CD14-positive monocyte (primary cell): ENCODE measurements around the gene SAMSN1. TPM values are rescaled to one million over a fixed set of nuclear protein-coding genes. Genes with fewer than 3 reads are reported as not detected.

Experiments used
- DNase-seq, 3 donors: peaks; one replicate each; pipeline ENCODE4 v3.0.0-alpha.2; 2011 to 2022
- H2AFZ ChIP-seq: 2 replicates; pipeline ENCODE4 v1.6.0; 2012; ENCODE audit warnings: mild to moderate bottlenecking, low read depth, low read length, inconsistent platforms; ENCODE audit not compliant: insufficient read depth, poor library complexity, severe bottlenecking
- H3K27ac ChIP-seq, 2 donors: 1 replicate in 1 of 2; 2 replicates in 1 of 2; pipeline ENCODE4 v1.5.1; 2012 to 2013; ENCODE audit warnings: low read length in 2 of 2, control low read depth in 1 of 2, inconsistent platforms in 1 of 2, low read depth in 1 of 2, mild to moderate bottlenecking in 1 of 2
- H3K27me3 ChIP-seq, 2 donors: one replicate each; pipeline versions ENCODE4 v1.6.0 to v1.6.1; 2011 to 2013; ENCODE audit warnings: low read length in 2 of 2; ENCODE audit not compliant: control insufficient read depth in 2 of 2, insufficient read depth in 2 of 2
- H3K36me3 ChIP-seq, 2 donors: replicated peaks in 1 of 2; 1 replicate in 1 of 2; 2 replicates in 1 of 2; pipeline versions ENCODE4 v1.5.1 to v1.6.1; 2012 to 2013; ENCODE audit warnings: low read length in 2 of 2, control low read depth in 1 of 2, inconsistent platforms in 1 of 2, mild to moderate bottlenecking in 1 of 2; ENCODE audit not compliant: insufficient read depth in 2 of 2, control insufficient read depth in 1 of 2
- H3K4me1 ChIP-seq, 2 donors: 1 replicate in 1 of 2; 2 replicates in 1 of 2; pipeline versions ENCODE4 v1.5.1 to v1.6.1; 2012 to 2013; ENCODE audit warnings: low read length in 2 of 2, control low read depth in 1 of 2, inconsistent platforms in 1 of 2, mild to moderate bottlenecking in 1 of 2, moderate library complexity in 1 of 2; ENCODE audit not compliant: insufficient read depth in 2 of 2, control insufficient read depth in 1 of 2
- H3K4me2 ChIP-seq: replicated peaks from 2 replicates; pipeline ENCODE3; 2012; ENCODE audit warnings: low read length, moderate library complexity, mild to moderate bottlenecking; ENCODE audit not compliant: poor library complexity, severe bottlenecking; ENCODE audit errors: extremely low read depth
- H3K4me3 ChIP-seq, 3 experiments: fragments of 200-600 bp in 1 of 3; sonication (generic) in 1 of 3; replicated peaks in 1 of 3; 1 replicate in 2 of 3; 2 replicates in 1 of 3; pipeline ENCODE4 v1.5.1; 2011 to 2013; ENCODE audit warnings: low read length in 3 of 3, mild to moderate bottlenecking in 3 of 3, control low read depth in 2 of 3, low read depth in 2 of 3, inconsistent platforms in 1 of 3, moderate library complexity in 1 of 3
- H3K79me2 ChIP-seq: 2 replicates; pipeline ENCODE4 v1.6.0; 2012; ENCODE audit warnings: mild to moderate bottlenecking, control low read depth, inconsistent platforms, low read length, moderate library complexity; ENCODE audit not compliant: insufficient read depth
- H3K9ac ChIP-seq: 2 replicates; pipeline ENCODE4 v1.6.0; 2017; ENCODE audit warnings: low read length, mild to moderate bottlenecking; ENCODE audit not compliant: insufficient read depth, poor library complexity, severe bottlenecking
- H3K9me3 ChIP-seq, 2 donors: replicated peaks in 1 of 2; 1 replicate in 1 of 2; 2 replicates in 1 of 2; pipeline versions ENCODE4 v1.5.1 to v1.6.1; 2012 to 2013; ENCODE audit warnings: low read length in 2 of 2, control low read depth in 1 of 2; ENCODE audit not compliant: control insufficient read depth in 1 of 2, insufficient read depth in 1 of 2
- H4K20me1 ChIP-seq: 2 replicates; pipeline ENCODE4 v1.6.0; 2012; ENCODE audit warnings: mild to moderate bottlenecking, low read length, control low read depth, moderate library complexity; ENCODE audit not compliant: insufficient read depth
- H3K27ac Mint-ChIP-seq, 7 donors: one replicate each; pipeline ENCODE4 v1.8.0; 2020; ENCODE audit warnings: mild to moderate bottlenecking in 7 of 7, mixed read lengths in 7 of 7, moderate library complexity in 6 of 7, inconsistent platforms in 2 of 7
- H3K27me3 Mint-ChIP-seq, 3 donors: one replicate each; pipeline ENCODE4 v1.8.0; 2021 to 2022; ENCODE audit warnings: low read depth in 3 of 3, mild to moderate bottlenecking in 3 of 3, mixed read lengths in 3 of 3, moderate library complexity in 3 of 3, inconsistent platforms in 1 of 3
- H3K36me3 Mint-ChIP-seq, 2 donors: one replicate each; pipeline ENCODE4 v1.8.0; 2020; ENCODE audit warnings: mixed read lengths in 2 of 2, inconsistent platforms in 1 of 2, mild to moderate bottlenecking in 1 of 2
- H3K4me1 Mint-ChIP-seq: one replicate; pipeline ENCODE4 v1.8.0; 2020; ENCODE audit warnings: mild to moderate bottlenecking, mixed read lengths
- H3K4me3 Mint-ChIP-seq, 2 donors: one replicate each; pipeline ENCODE4 v1.8.0; 2020; ENCODE audit warnings: mild to moderate bottlenecking in 2 of 2, mixed read lengths in 2 of 2, moderate library complexity in 1 of 2
- H3K9me3 Mint-ChIP-seq, 7 donors: one replicate each; pipeline ENCODE4 v1.8.0; 2020 to 2022; ENCODE audit warnings: mixed read lengths in 7 of 7, mild to moderate bottlenecking in 6 of 7, moderate library complexity in 6 of 7, inconsistent platforms in 2 of 7
- CTCF ChIP-seq: fragments of 200-600 bp; IDR thresholded peaks from one replicate; pipeline ENCODE4 v1.8.0; 2022; ENCODE audit warnings: antibody characterized with exemption, mild to moderate bottlenecking
- WGBS: methylation state at CpG from one replicate; pipeline ENCODE4 v1.1.5; 2013; ENCODE audit warnings: missing lambda C conversion rate; ENCODE audit not compliant: insufficient coverage; 5-methylcytosine and 5-hydroxymethylcytosine counted together
- intact Hi-C, 2 donors: fragments of 100-400 bp; cut with micrococcal nuclease; formaldehyde crosslinking; loops; one replicate each; pipeline versions ENCODE4 v1.15.0 to v1.15.1; 2023
- polyA plus RNA-seq, 3 donors: library from polyadenylated mRNA; depleted of rRNA in 1 of 3; unstranded in 2 of 3; stranded (reverse) in 1 of 3; fragments of 300-500 nt in 2 of 3; fragments of >200 nt in 1 of 3; fragmentation: Illumina TruSeq in 2 of 3; gene quantifications; 1 replicate in 2 of 3; 2 replicates in 1 of 3; pipeline ENCODE4 v1.2.3, GENCODE V29; 2012 to 2021

Gene SAMSN1
- polyA plus RNA-seq, 3 donors: 20.9 to 38.6 (median 31.0) TPM

GRCh38 chr21:14573244-14573643, 27.1 kb upstream of the SAMSN1 start:
- H3K27ac ChIP-seq: no peak overlapping the region
- H3K4me3 Mint-ChIP-seq: no peak overlapping the region
- no peaks in the 10 kb centered on the region for H3K9me3 Mint-ChIP-seq
- intact Hi-C loops: no loop called here
- H3K27me3 Mint-ChIP-seq: peaks cover 0 to 2% (median 0%) of the 10 kb centered on the region in 3 donors
- H3K9ac ChIP-seq: no peak overlapping the region
- no peaks in the 10 kb centered on the region for H3K36me3 Mint-ChIP-seq
- no peak for DNase-seq
- H4K20me1 ChIP-seq: no peaks in the 10 kb centered on the region
- no peaks in the 10 kb centered on the region for H3K36me3 ChIP-seq
- no peak overlapping the region for H3K27ac Mint-ChIP-seq
- H3K4me3 ChIP-seq: no peak overlapping the region
- WGBS: no CpG with 5 or more reads among the region's 1 CpG
- no peaks in the 10 kb centered on the region for H3K9me3 ChIP-seq
- no peaks in the 10 kb centered on the region for H3K79me2 ChIP-seq
- H3K27me3 ChIP-seq: no peaks in the 10 kb centered on the region
- no peak overlapping the region for H2AFZ ChIP-seq
- no peak for TF ChIP-seq CTCF
- H3K4me1 ChIP-seq: peaks cover 21 to 28% of the 10 kb centered on the region in 2 donors
- H3K4me1 Mint-ChIP-seq: peaks cover 22% of the 10 kb centered on the region
- H3K4me2 ChIP-seq: no peak overlapping the region

DNA sequence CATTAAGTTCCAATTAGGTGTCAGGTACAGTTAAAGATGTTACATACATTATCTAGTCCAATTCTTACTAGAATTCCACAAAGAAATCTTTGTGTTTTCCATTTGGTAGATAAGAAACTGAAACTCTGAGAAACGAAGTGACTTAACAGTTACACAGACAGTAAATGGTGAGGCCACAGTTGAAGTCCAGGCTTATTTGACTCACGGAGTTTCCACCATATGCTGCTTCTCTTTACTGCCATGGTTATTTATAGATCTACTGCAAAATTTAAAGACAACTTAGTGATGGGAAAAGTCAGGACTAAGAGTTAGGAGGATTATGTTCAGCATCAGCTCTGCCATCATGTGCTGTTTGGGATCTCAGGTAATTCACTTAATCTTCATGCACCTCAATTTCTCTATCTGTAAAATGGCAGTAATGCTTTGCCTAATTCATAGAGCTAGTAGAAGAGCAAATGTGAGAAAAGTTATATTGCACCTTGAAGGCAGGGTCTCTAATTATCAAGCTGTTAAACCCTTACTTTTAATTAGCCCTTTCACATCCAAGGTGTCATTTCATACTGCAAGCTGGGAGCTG, 26.2 kb upstream of the SAMSN1 start:
- Histone ChIP-seq H3K9ac (no peak overlapping the region), H3K4me3 (no peak overlapping the region), H3K4me1 (peaks cover 28 to 38% of the 10 kb centered on the region in 2 donors), H3K79me2 (no peaks in the 10 kb centered on the region), H4K20me1 (no peaks in the 10 kb centered on the region), H3K27ac (no peak overlapping the region), H3K36me3 (no peaks in the 10 kb centered on the region), H3K9me3 (no peaks in the 10 kb centered on the region), H3K4me2 (no peak overlapping the region), H2AFZ (no peak overlapping the region), H3K27me3 (no peaks in the 10 kb centered on the region)
- no peaks in the 10 kb centered on the region for H3K36me3 Mint-ChIP-seq
- H3K27ac Mint-ChIP-seq: no peak overlapping the region
- peak in 1 of 3 donors; percentile 20 for DNase-seq
- no peaks in the 10 kb centered on the region for H3K9me3 Mint-ChIP-seq
- TF ChIP-seq CTCF: no peak
- H3K4me1 Mint-ChIP-seq: peaks cover 31% of the 10 kb centered on the region
- intact Hi-C loops: no loop called here
- WGBS: no CpG with 5 or more reads among the region's 2 CpGs
- no peak overlapping the region for H3K4me3 Mint-ChIP-seq
- H3K27me3 Mint-ChIP-seq: peaks cover 0 to 2% (median 0%) of the 10 kb centered on the region in 3 donors
